ENCODE data around the gene HPGD.

GRCh38 chr4:174545268-174545667, 23.0 kb upstream of the HPGD start:
- no peak for TF ChIP-seq YY1 (IDR thresholded peaks at IDR 0.05; ENCODE audit: low read depth)
- TF ChIP-seq CREB1 (IDR thresholded peaks at IDR 0.05; ENCODE audit: low read depth): no peak
- no peak for TF ChIP-seq EP300 (IDR thresholded peaks at IDR 0.05; ENCODE audit: borderline replicate concordance)
- no peak for TF ChIP-seq REST (IDR thresholded peaks at IDR 0.05; ENCODE audit: low read depth)
- no peak for TF ChIP-seq RAD21 (IDR thresholded peaks at IDR 0.05; ENCODE audit: low read depth)
- no peak for TF ChIP-seq CEBPB (IDR thresholded peaks at IDR 0.05)
- TF ChIP-seq NFIC (IDR thresholded peaks at IDR 0.05): no peak
- no peak for TF ChIP-seq MAX (IDR thresholded peaks at IDR 0.05)
- no peak for TF ChIP-seq FOXM1 (IDR thresholded peaks at IDR 0.05; ENCODE audit: borderline replicate concordance, low read depth)
- no peak for TF ChIP-seq TCF12 (IDR thresholded peaks at IDR 0.05; ENCODE audit: low read depth)
- TF ChIP-seq EGR1 (IDR thresholded peaks at IDR 0.05): no peak
- no peak for TF ChIP-seq TEAD4 (IDR thresholded peaks at IDR 0.05)
- no peak for TF ChIP-seq TAF1 (IDR thresholded peaks at IDR 0.05; ENCODE audit: low read depth)
- TF ChIP-seq USF1 (IDR thresholded peaks at IDR 0.05): no peak
